Measurements from ENCODE around the gene MAGOHB.

Gene MAGOHB

GRCh38 chr12:10636124-10636523 is 22.7 kb upstream of the MAGOHB start:
- Histone ChIP-seq H4K20me1 (ENCODE audit: insufficient read depth, low read length) (no peaks in the 10 kb centered on the region), H3K4me1 (ENCODE audit: low read length) (no peaks in the 10 kb centered on the region), H2AFZ (ENCODE audit: low read depth, low read length) (no peak overlapping the region), H3K79me2 (ENCODE audit: low read length) (no peaks in the 10 kb centered on the region), H3K27me3 (ENCODE audit: low read depth, low read length) (no peaks in the 10 kb centered on the region), H3K9me3 (ENCODE audit: insufficient read depth, low read length) (no peaks in the 10 kb centered on the region), H3K4me3 (ENCODE audit: low read length) (no peak overlapping the region), H3K27ac (ENCODE audit: low read length) (no peak overlapping the region), H3K9ac (ENCODE audit: low read length) (no peak overlapping the region), H3K4me2 (ENCODE audit: low read length) (no peak overlapping the region), H3K36me3 (replicated peaks; ENCODE audit: low read depth, low read length) (no peaks in the 10 kb centered on the region)
- TF ChIP-seq CTCF (IDR thresholded peaks at IDR 0.05; ENCODE audit: low read depth, low read length) (no peak), EZH2phosphoT487 (IDR thresholded peaks at IDR 0.05; ENCODE audit: low read depth) (no peak)

- Histone ChIP-seq H3K36me3 (replicated peaks; ENCODE audit: low read depth, low read length) (no peaks in the 10 kb centered on the region), H3K4me3 (ENCODE audit: low read length) (no peak overlapping the region), H3K4me1 (ENCODE audit: low read length) (no peaks in the 10 kb centered on the region), H3K4me2 (ENCODE audit: low read length) (no peak overlapping the region), H3K9me3 (ENCODE audit: insufficient read depth, low read length) (no peaks in the 10 kb centered on the region), H3K9ac (ENCODE audit: low read length) (no peak overlapping the region), H2AFZ (ENCODE audit: low read depth, low read length) (no peak overlapping the region), H3K79me2 (ENCODE audit: low read length) (no peaks in the 10 kb centered on the region), H4K20me1 (ENCODE audit: insufficient read depth, low read length) (no peaks in the 10 kb centered on the region), H3K27ac (ENCODE audit: low read length) (no peak overlapping the region), H3K27me3 (ENCODE audit: low read depth, low read length) (no peaks in the 10 kb centered on the region)
- TF ChIP-seq EZH2phosphoT487 (IDR thresholded peaks at IDR 0.05; ENCODE audit: low read depth) (no peak), CTCF (IDR thresholded peaks at IDR 0.05; ENCODE audit: low read depth, low read length) (no peak)
Measured at GRCh38 chr12:10635306-10635705, 21.9 kb upstream of the MAGOHB start.

- H3K27ac ChIP-seq (ENCODE audit: low read length): no peak overlapping the region
- H3K9ac ChIP-seq (ENCODE audit: low read length): no peak overlapping the region
- H3K79me2 ChIP-seq (ENCODE audit: low read length): no peaks in the 10 kb centered on the region
- H3K36me3 ChIP-seq (replicated peaks; ENCODE audit: low read depth, low read length): no peaks in the 10 kb centered on the region
- H3K4me2 ChIP-seq (ENCODE audit: low read length): no peak overlapping the region
- TF ChIP-seq EZH2phosphoT487 (IDR thresholded peaks at IDR 0.05; ENCODE audit: low read depth) (no peak), CTCF (IDR thresholded peaks at IDR 0.05; ENCODE audit: low read depth, low read length) (no peak)
- H3K9me3 ChIP-seq (ENCODE audit: insufficient read depth, low read length): no peaks in the 10 kb centered on the region
- no peaks in the 10 kb centered on the region for H4K20me1 ChIP-seq (ENCODE audit: insufficient read depth, low read length)
- no peaks in the 10 kb centered on the region for H3K4me1 ChIP-seq (ENCODE audit: low read length)
- no peak overlapping the region for H2AFZ ChIP-seq (ENCODE audit: low read depth, low read length)
- no peaks in the 10 kb centered on the region for H3K27me3 ChIP-seq (ENCODE audit: low read depth, low read length)
- H3K4me3 ChIP-seq (ENCODE audit: low read length): no peak overlapping the region
Measured at GRCh38 chr12:10634427-10634826, 21.0 kb upstream of the MAGOHB start.

GRCh38 chr12:10633541-10633940 is 20.1 kb upstream of the MAGOHB start:
- H2AFZ ChIP-seq (ENCODE audit: low read depth, low read length): no peak overlapping the region
- H3K4me2 ChIP-seq (ENCODE audit: low read length): no peak overlapping the region
- no peak overlapping the region for H3K4me3 ChIP-seq (ENCODE audit: low read length)
- H3K4me1 ChIP-seq (ENCODE audit: low read length): no peaks in the 10 kb centered on the region
- no peaks in the 10 kb centered on the region for H4K20me1 ChIP-seq (ENCODE audit: insufficient read depth, low read length)
- TF ChIP-seq CTCF (IDR thresholded peaks at IDR 0.05; ENCODE audit: low read depth, low read length) (no peak), EZH2phosphoT487 (IDR thresholded peaks at IDR 0.05; ENCODE audit: low read depth) (no peak)
- no peak overlapping the region for H3K27ac ChIP-seq (ENCODE audit: low read length)
- no peaks in the 10 kb centered on the region for H3K36me3 ChIP-seq (replicated peaks; ENCODE audit: low read depth, low read length)
- no peaks in the 10 kb centered on the region for H3K79me2 ChIP-seq (ENCODE audit: low read length)
- no peaks in the 10 kb centered on the region for H3K27me3 ChIP-seq (ENCODE audit: low read depth, low read length)
- no peaks in the 10 kb centered on the region for H3K9me3 ChIP-seq (ENCODE audit: insufficient read depth, low read length)
- H3K9ac ChIP-seq (ENCODE audit: low read length): no peak overlapping the region
